ENCODE measurements around the gene WLS. TPM values are rescaled to one million over a fixed set of nuclear protein-coding genes. Genes with fewer than 3 reads are reported as not detected.
"Not testable (repeated sequence)": the region's sequence is repeated elsewhere in the genome, so short reads cannot be mapped to it uniquely, and the experiment has no call there.

Gene WLS
- 100 to 1,000 TPM; 126 to 150 TPM for total RNA-seq
- long read RNA-seq, transcript WLS-201 (12 exons, 2,748 nt), result major isoform, 15 of 37 reads
- long read RNA-seq, partial matches to known transcripts, result 6 of 37 reads
- long read RNA-seq, other reads (novel, unspliced or antisense), result 16 of 37 reads

- peak; percentile 84 to 86 for DNase-seq
- intact Hi-C loops (cut with DNase I, micrococcal nuclease), result loop anchor here in 1 of 2 donors (5.0 kb wide), 3 partner anchors 60 to 110 kb away; no protein-coding TSS in a partner anchor
- peak; percentile 87 for ATAC-seq
Measured at GRCh38 chr1:68232289-68233148, at the start of gene WLS. WLS (minus strand) TSS chr1:68232523; CDS start chr1:68232299, 224 bp downstream.

- intact Hi-C loops (cut with DNase I, micrococcal nuclease), result no loop called here
- DNase-seq, result no peak
- ATAC-seq, result no peak
Measured at GRCh38 chr1:68280286-68280685, 48.0 kb upstream of the WLS start.

GRCh38 chr1:68279846-68280245 lies 47.5 kb upstream of the WLS start:
- intact Hi-C loops (cut with DNase I, micrococcal nuclease), result no loop called here
- no peak for ATAC-seq

GRCh38 chr1:68278221-68278620 lies 45.9 kb upstream of the WLS start:
- intact Hi-C loops (cut with DNase I, micrococcal nuclease), result no loop called here
- ATAC-seq (no peak), DNase-seq (no peak)

More at GRCh38 chr1:68279846-68280245, 47.5 kb upstream of the WLS start:
- no peak for DNase-seq

GRCh38 chr1:68276448-68276847 lies 44.1 kb upstream of the WLS start:
- ATAC-seq (no peak), DNase-seq (no peak)
- intact Hi-C loops (cut with DNase I, micrococcal nuclease), result no loop called here

GRCh38 chr1:68273530-68273929 lies 41.2 kb upstream of the WLS start:
- intact Hi-C loops (cut with DNase I, micrococcal nuclease), result no loop called here
- ATAC-seq (no peak), DNase-seq (no peak)

GRCh38 chr1:68271596-68271995 lies 39.3 kb upstream of the WLS start:
- DNase-seq, result no peak
- ATAC-seq, result no peak
- intact Hi-C loops (cut with DNase I, micrococcal nuclease), result no loop called here

GRCh38 chr1:68270951-68271350 lies 38.6 kb upstream of the WLS start:
- intact Hi-C loops (cut with DNase I, micrococcal nuclease), result no loop called here
- no peak for DNase-seq
- no peak for ATAC-seq

- no peak for ATAC-seq
- intact Hi-C loops (cut with DNase I, micrococcal nuclease), result no loop called here
Measured at GRCh38 chr1:68269637-68270430, 37.5 kb upstream of the WLS start.

GRCh38 chr1:68268896-68269483 lies 36.7 kb upstream of the WLS start:
- no peak for ATAC-seq
- intact Hi-C loops (cut with DNase I, micrococcal nuclease), result no loop called here
- no peak for DNase-seq

More at GRCh38 chr1:68269637-68270430, 37.5 kb upstream of the WLS start:
- no peak for DNase-seq

GRCh38 chr1:68256824-68257223 lies 24.5 kb upstream of the WLS start:
- ATAC-seq; DNase-seq; intact Hi-C loops (cut with DNase I, micrococcal nuclease): not testable (repeated sequence)

GRCh38 chr1:68255301-68255700 lies 23.0 kb upstream of the WLS start:
- DNase-seq (no peak), ATAC-seq (no peak)
- intact Hi-C loops (cut with DNase I, micrococcal nuclease), result no loop called here

- ATAC-seq (no peak), DNase-seq (no peak)
- intact Hi-C loops (cut with DNase I, micrococcal nuclease), result no loop called here
Measured at GRCh38 chr1:68254667-68255226, 22.4 kb upstream of the WLS start.

- no peak for ATAC-seq
- DNase-seq, result no peak
- intact Hi-C loops (cut with DNase I, micrococcal nuclease), result no loop called here
Measured at GRCh38 chr1:68237040-68237439, 4.7 kb upstream of the WLS start.

- DNase-seq (no peak), ATAC-seq (no peak)
- intact Hi-C loops (cut with DNase I, micrococcal nuclease), result loop anchor here in 1 of 2 donors (5.0 kb wide), 3 partner anchors 62 to 112 kb away; no protein-coding TSS in a partner anchor
Measured at GRCh38 chr1:68234094-68234493, 1.8 kb upstream of the WLS start.

GRCh38 chr1:68233202-68233601 lies 879 bp upstream of the WLS start:
- ATAC-seq (no peak), DNase-seq (no peak)
- intact Hi-C loops (cut with DNase I, micrococcal nuclease), result loop anchor here in 1 of 2 donors (5.0 kb wide), 3 partner anchors 61 to 111 kb away; no protein-coding TSS in a partner anchor

- ATAC-seq, result peak; percentile 60
- intact Hi-C loops (cut with DNase I, micrococcal nuclease), result loop anchor here in 1 of 2 donors (5.0 kb wide), 3 partner anchors 59 to 109 kb away; no protein-coding TSS in a partner anchor
Measured at GRCh38 chr1:68231627-68232288, 565 bp downstream of the WLS start.

More at GRCh38 chr1:68231627-68232288, 565 bp downstream of the WLS start:
- peak; percentile 73 to 75 for DNase-seq

Data from left colon (tissue), 2 donors.